Left cardiac atrium (tissue), 4 donors: Measurements from ENCODE around the gene GPR52. TPM values are rescaled to one million over a fixed set of nuclear protein-coding genes. Genes with fewer than 3 reads are reported as not detected.
"Not testable (repeated sequence)": the region's sequence is repeated elsewhere in the genome, so short reads cannot be mapped to it uniquely, and the experiment has no call there.

ENCODE experiments used
- ATAC-seq, 2 donors: fragments of 200-7000 bp; cut with Tn5 transposase; one replicate each; pipeline ENCODE4 v1.9.1; 2020; ENCODE audit warnings: mild to moderate bottlenecking in 2 of 2, moderate library complexity in 2 of 2
- DNase-seq: peaks from one replicate; pipeline ENCODE4 v3.0.0-alpha.2; 2020
- intact Hi-C, 2 donors: fragments of 100-400 bp; cut with DNase I; formaldehyde crosslinking; loops; one replicate each; pipeline versions ENCODE4 v1.14.1 to v1.15.1; 2022 to 2023
- long read RNA-seq: library from polyadenylated mRNA; unstranded; transcript quantifications from one replicate; pipeline ENCODE4 v2.0.0, GENCODE V29; 2021
- total RNA-seq, 2 donors: library from RNA; stranded (reverse); fragmentation: NEBNext Ultra II Directional; extraction: Animal tissue kit (Norgen Biotek cat#: 25700); gene quantifications; one replicate each; pipeline ENCODE4 v1.2.1, GENCODE V29; 2021
- donor health status: DM: no; HTN: yes; CAD: no.
- donor health status: DM: no; HTN: yes; CAD: no; lungs with severe emphysema.
- donor health status: DM: yes; HTN: yes; CAD: no.
- donor health status: Dilated cardiomyopathy.

Gene GPR52, protein sequence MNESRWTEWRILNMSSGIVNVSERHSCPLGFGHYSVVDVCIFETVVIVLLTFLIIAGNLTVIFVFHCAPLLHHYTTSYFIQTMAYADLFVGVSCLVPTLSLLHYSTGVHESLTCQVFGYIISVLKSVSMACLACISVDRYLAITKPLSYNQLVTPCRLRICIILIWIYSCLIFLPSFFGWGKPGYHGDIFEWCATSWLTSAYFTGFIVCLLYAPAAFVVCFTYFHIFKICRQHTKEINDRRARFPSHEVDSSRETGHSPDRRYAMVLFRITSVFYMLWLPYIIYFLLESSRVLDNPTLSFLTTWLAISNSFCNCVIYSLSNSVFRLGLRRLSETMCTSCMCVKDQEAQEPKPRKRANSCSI
- total RNA-seq: 1 to 10 TPM; 1.5 to 2.2 TPM
- long read RNA-seq: 0 reads

DNA sequence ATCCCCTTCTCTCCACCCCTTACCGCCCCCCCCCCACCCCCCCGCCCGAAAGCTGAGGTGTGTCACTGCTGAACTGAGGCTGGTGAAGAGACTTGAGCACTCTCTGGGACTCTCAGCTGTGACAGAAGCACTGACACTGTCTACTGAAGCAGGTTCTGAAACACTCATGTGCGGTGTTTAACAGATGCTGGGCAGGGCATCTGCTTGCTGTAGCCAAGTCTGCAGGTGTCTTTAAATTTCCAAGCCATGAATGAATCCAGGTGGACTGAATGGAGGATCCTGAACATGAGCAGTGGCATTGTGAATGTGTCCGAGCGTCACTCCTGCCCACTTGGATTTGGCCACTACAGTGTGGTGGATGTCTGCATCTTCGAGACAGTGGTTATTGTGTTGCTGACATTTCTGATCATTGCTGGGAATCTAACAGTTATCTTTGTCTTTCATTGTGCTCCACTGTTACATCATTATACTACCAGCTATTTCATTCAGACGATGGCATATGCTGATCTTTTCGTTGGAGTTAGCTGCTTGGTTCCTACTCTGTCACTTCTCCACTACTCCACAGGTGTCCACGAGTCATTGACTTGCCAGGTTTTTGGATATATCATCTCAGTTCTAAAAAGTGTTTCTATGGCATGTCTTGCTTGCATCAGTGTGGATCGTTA, at the start of gene GPR52:
Gene GPR52 (plus strand): TSS at position 99 of the 665 bp plus-strand sequence. CDS start 148 bp downstream, at position 247.
- ATAC-seq (no peak), DNase-seq (no peak)
- intact Hi-C loops: no loop called here

DNA sequence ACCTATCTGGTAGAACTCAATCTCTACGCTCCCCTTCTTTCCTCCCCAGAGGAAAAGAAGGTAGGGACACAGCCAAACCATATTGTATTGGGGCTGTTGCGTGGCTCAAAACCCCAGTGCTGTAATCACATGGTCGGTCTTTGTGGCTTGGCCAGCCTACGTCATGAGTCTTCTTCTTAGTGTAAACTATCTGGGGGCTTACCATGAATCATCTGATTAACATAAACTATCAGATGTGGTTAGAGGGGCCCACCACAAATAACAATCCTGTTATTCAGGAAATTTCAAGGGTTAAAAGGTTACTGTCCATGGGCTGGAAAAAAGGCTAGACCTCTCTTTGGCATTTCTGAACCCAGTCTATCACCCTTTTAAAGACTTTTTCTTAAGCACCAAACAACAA, 49.5 kb upstream of the GPR52 start:
- intact Hi-C loops: no loop called here
- DNase-seq (no peak), ATAC-seq (no peak)

DNA sequence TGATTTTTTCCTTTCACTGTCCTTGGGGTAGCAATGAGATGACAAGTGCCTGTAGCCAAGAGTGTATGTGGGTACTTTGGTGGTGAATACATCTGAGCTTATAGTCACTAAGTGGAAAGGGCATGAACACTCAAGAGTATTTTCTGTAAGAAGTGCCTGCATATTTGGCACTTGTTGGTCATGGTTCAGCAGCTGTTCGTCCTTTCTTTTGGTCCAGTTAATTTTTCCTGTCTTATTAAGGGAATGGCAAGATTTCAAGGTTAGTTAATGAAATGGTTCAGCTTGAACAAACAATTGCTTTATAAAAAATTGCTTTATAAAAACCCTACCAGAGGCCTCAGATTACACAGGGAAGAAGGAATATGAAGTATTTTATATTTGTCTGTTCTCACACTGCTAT, 48.6 kb upstream of the GPR52 start:
- no peak for ATAC-seq
- no peak for DNase-seq
- intact Hi-C loops: no loop called here

DNA sequence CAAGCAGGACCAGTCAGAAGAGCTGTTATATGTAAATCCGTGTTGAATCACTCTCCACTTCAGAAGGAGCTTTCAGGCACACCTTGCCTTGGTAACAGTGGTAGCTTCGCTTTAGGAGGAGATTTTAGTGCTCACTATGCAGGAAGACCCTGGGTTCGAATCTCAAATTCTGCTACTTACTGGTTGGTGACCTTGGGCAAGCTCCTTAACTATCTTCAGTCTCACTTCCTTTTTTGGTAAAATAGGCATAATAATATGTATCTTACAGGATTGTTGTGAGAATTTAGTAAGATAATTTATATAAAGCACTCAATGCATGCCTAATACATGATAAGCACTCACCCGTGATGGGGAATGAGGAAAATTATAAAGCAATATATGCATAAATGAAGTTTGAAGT, 46.7 kb upstream of the GPR52 start:
- intact Hi-C loops: no loop called here
- DNase-seq: no peak
- no peak for ATAC-seq

DNA sequence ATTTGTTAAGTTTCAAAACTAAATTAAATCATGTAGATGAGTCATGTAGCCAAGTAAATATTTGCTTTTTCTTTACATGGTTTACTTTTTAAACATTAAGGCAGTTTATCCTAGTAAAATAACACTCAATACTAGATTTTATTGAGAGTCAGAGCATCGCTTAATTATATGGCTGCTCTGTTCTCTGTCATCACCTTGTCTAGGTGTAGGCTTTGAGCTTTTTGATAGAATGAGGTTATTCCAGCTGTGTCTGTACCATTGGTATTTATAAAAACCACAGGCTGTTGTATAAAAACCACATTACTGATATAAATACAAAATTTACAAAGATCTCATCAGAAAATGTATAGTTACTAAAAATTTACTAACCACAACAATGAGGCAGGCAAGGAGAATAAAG, 42.5 kb upstream of the GPR52 start:
- intact Hi-C loops: no loop called here
- no peak for DNase-seq
- ATAC-seq: no peak

DNA sequence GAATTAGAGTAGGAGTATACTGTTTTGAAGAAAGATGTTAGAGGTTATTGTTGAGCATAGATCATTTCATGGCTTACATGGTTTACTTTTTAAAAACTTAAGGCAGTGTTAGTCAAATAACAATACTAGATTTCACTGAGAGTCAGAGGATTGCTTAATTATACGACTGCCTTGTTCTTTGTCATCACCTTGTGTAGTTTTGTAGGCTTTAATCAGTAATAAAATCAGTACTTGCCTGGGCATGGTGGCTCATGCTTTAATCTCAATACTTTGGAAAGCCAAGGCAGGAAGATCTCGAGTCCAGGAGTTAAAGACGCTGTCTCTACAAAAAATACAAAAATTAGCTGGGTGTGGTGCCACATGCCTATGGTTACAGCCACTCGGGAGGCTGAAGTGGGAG, 41.3 kb upstream of the GPR52 start:
- ATAC-seq (no peak), DNase-seq (no peak)
- intact Hi-C loops: no loop called here

DNA sequence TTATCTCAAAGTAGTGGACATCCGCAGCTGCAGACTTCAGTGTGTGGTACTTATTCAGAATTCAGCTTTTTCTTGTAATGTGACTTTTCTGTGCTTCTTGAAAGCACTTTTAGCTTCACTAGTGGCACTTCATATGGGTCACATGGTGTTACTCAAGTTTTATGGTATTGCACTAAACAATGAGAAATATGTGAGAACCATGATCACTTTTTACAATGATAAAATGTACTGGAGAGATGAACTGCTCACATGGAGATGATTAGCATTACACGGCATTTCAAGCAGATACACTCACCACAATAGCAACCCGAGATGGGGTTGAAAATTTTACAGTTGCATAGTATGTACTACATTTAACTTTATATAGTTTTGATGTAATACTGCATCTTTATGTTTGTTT, 40.1 kb upstream of the GPR52 start:
- no peak for ATAC-seq
- no peak for DNase-seq
- intact Hi-C loops: no loop called here

DNA sequence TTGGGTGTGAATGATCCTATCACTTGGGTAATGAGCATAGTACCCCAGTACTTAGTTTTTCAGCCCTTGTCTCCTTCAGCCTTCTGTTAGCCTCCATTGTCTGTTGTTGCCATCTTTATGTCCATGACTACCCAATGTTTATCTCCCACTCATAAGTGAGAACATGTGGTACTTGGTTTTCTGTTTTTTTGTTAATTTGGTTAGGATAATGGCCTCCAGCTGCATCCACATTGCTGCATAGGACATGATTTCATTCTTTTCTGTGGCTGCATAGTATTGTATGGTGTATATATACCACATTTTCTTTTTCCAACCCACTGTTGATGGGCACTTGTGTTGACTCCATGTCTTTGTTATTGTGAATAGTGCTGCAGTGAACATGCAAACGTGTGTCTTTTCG, 39.6 kb upstream of the GPR52 start:
- intact Hi-C loops: no loop called here
- ATAC-seq: no peak

DNA sequence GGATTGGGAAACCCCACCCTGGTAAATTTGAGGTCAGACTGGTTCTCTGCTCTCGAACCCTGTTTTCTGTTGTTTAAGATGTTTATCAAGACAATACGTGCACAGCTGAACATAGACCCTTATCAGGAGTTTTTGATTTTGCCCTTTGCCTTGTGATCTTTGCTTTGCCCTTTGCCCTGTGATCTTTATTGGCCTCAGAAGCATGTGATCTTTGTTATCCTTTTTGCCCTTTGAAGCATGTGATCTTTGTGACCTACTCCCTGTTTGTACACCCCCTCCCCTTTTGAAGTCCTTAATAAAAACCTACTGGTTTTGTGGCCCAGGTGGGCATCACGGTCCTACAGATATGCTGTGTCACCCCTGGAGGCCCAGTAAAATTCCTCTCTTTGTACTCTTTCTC, 38.0 kb upstream of the GPR52 start:
- intact Hi-C loops: not testable (repeated sequence)

More for the DNA sequence above, 39.6 kb upstream of the GPR52 start:
- no peak for DNase-seq

DNA sequence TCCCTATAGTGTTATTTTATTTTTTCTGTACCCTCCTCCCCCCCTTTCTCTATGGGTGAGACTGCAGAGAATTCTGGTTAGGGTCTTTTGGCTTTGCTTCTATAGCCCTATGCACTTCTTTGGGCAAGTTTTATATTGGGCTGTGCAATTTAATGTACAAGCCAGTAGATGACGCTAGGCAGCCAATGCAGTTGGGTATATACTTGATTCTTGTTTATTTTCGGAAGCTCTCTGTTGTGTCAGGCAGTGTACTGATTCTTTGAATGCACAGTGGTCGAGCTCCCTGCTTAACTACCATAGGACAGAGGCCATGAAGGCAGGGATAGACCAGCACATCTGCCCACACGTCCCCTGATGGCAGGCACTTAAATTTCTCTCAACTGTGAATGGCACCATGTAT, 34.1 kb upstream of the GPR52 start:
- ATAC-seq (no peak), DNase-seq (no peak)
- intact Hi-C loops: no loop called here

More for the DNA sequence above, 38.0 kb upstream of the GPR52 start:
- DNase-seq, ATAC-seq: not testable (repeated sequence)

DNA sequence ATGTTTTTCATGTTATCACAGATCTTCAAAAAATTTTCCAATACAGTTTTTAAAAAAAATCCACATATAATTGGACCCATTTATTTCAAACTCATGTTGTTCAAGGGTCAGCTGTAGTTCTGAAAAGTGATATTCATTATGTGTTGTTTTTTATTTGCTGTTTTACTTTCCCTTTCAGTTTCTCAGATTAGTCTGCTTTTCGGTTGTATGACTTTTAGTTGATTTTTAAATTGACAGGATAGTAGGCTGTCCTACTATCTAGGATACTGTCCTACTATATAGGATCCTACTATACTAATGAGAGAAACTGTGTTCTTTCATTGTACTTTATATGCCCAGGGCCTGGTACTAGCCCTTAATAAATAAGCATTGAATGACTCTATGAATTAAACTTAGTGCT, 33.6 kb upstream of the GPR52 start:
- intact Hi-C loops: no loop called here
- ATAC-seq (no peak), DNase-seq (no peak)

DNA sequence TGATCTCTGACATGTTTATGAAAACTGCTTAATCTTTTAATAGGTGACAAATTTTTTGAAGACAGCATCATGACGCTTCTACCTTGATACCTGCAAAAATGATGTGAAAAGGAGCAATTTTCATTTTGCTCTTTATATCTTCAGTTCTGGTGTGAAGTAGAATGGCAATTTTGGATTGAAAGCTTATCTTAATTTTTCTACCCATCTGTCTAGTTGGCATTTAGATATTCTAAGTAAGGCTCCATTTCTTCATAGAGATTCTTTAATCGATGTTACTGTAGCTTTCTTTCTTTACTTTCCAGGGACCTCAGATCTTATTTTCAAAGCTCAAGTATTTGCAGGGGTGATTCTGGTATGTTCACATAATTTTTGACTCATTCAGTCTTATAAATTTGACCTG, 32.3 kb upstream of the GPR52 start:
- ATAC-seq (no peak), DNase-seq (no peak)
- intact Hi-C loops: no loop called here

DNA sequence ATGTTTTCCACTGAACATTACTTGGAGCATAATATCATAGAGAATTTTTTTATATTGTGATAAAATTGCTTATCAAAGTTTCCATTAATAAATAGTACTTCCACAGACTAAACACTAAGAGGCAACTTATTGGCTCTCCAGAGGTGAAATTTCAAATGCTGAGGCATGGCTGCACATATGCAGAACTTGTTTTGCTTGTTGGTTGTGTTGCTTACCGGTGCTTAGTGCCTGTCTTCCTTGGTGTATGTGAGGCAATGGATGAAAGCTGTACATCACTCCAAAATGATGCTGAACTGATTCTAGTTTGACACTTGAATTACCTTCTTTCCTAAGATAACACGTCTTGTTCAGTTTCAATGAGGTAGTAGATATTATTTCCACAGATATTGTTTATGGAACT, 29.8 kb upstream of the GPR52 start:
- DNase-seq (no peak), ATAC-seq (no peak)
- intact Hi-C loops: no loop called here

DNA sequence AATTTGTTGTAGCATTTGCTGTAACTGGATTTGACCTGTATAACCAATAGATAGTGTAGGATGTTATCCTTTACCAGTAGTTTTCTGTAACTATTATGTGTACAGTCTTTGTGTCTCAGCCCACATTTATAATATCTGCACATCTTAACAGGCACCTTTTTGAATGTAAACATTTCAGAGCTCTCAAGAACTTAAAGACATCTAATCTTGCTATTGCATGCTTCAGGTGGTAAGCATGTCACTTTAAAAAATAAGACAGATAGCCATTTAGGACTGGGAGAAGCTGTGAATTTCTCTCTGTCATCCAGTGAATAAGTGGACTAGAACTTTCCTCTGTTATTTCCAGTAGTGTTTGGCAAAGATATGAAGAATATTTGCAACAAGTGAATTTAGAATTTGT, 22.6 kb upstream of the GPR52 start:
- ATAC-seq: no peak
- intact Hi-C loops: no loop called here
- no peak for DNase-seq

DNA sequence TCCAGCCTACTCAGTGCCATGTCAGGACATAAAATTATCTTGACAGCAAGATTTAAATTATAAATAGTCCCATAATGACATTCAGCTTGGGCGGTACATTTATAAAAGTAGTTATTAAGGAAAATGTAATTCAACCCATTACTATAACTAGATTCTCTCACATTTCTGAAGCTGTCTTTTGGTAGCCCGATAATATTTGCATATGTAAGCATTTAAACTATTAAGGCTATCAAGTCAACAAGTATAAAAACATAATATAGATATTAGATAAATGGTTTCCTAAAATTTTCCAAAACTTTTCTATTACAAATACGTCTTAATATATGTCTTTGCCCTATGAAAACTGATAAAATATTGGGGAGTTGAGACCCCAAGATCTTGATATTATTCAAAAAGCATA, 21.6 kb upstream of the GPR52 start:
- intact Hi-C loops: no loop called here
- DNase-seq (no peak), ATAC-seq (no peak)

DNA sequence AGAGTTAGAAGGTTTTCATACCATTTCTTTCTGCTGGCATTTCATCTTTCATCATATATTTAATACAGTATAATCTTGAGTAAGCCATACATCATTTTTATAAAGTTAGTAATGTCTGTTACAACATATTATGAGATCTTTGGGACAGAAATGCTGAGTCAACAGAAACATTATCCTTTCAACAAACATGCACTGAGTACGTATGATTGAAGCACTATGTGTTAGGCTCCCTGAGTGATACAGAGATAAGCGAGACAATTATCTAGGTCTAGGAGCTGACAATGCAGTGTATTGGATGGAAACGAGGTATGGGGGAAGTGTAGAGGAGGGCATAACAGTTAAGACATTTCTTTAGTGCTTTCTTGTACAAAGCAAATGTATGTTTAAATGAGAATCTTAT, 19.7 kb upstream of the GPR52 start:
- intact Hi-C loops: no loop called here
- no peak for ATAC-seq
- DNase-seq: no peak

DNA sequence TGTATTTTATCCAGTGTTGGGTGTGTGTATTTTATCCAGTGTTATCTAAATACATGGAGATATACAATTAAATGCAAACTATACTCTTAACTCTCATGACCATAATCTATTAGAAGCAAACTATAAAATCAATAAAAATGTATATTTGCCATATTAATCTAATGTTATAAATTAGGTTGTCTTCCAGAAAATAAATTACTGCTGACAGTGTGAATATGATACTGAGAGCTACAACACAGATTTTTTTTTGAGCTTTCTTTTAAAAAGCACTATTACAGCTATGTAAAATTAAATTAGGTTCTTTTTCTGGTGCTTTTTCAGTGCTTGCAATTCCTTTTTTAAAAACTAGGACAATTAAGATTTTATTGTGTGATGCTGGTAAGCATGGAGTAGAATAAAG, 19.0 kb upstream of the GPR52 start:
- DNase-seq (no peak), ATAC-seq (no peak)
- intact Hi-C loops: no loop called here

DNA sequence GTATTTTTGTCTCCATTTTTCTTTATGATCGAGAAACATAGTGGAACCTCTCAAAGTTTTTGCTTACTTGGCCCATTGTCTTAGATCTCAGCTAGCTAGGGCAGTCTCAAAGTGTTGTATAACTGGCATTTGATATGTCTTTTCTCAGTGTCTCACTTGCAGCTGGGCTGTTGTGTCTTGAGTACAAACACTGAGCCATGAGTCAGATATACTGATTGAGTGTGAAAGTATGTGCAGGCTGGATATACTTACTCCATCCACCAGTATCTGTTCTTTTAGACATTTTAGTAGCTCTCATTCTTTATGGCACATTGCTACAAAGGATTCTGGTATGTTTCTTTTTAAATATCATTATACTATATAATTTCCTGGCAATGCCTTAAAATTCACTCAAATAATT, 14.3 kb upstream of the GPR52 start:
- DNase-seq: no peak
- intact Hi-C loops: no loop called here
- ATAC-seq: peak in 1 of 2 donors; percentile 47

DNA sequence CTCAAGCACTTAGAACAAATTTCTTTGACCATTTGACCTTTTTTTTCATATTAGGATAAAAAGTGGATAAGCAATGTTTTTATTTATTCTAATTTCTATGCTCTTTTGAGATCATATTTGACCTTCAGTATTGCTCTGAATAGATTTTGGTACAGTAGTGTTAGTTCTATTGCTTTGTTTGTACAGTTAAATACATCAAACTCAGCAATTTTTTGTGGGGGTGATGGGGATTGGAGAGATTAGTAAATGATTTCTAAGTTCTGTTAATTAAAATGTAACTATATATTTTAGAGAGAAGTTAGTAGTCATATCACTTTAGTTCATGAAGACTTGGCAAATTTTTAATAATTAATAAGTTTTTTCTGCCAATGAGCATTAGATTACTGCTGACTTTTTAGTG, 2.4 kb upstream of the GPR52 start:
- no peak for ATAC-seq
- intact Hi-C loops: no loop called here
- no peak for DNase-seq

DNA sequence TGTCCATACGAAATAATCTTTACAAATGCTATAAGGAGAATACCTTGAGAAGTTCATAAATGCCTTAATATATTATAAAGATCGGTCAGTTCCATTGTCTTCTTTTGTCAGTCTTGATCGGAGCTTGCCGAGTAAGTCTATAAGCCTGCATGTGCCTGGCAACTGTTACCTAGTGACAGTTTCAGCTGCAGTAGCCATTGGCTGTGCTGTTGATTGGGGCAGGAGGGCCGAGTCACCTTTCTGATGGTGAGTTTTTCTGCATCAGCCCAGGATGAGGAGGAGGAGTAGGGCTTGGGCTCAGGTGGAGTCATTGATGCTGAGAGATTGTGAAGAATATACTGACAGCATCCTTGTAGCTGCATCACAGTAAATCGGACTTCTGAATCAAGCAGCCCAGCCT, 1.9 kb upstream of the GPR52 start:
- intact Hi-C loops: no loop called here
- ATAC-seq: no peak
- no peak for DNase-seq

DNA sequence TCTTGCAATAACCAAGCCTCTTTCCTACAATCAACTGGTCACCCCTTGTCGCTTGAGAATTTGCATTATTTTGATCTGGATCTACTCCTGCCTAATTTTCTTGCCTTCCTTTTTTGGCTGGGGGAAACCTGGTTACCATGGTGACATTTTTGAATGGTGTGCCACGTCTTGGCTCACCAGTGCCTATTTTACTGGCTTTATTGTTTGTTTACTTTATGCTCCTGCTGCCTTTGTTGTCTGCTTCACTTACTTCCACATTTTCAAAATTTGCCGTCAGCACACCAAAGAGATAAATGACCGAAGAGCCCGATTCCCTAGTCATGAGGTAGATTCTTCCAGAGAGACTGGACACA, 743 bp downstream of the GPR52 start:
- intact Hi-C loops: no loop called here
- DNase-seq (no peak), ATAC-seq (no peak)
